K562 (cell line): ENCODE results near the gene CHD3. TPM values are rescaled to one million over a fixed set of nuclear protein-coding genes. Genes with fewer than 3 reads are reported as not detected.

Source experiments
- ATF1 ChIP-seq, 2 experiments: fragments of 450-650 bp in 1 of 2; IDR thresholded peaks; 2 replicates each; pipeline ENCODE4 v1.6.1; 2016; ENCODE audit warnings: missing compliant biosample characterization in 1 of 2, missing genetic modification characterization in 1 of 2
- ATF7 ChIP-seq: fragments of 450-650 bp; IDR thresholded peaks from 2 replicates; pipeline ENCODE4 v1.7.1; 2014; ENCODE audit warnings: mild to moderate bottlenecking, moderate library complexity
- KDM1A ChIP-seq, 2 experiments: fragments of 450-650 bp; IDR thresholded peaks; 2 replicates each; pipeline ENCODE4 v1.6.1; 2016; ENCODE audit warnings: mild to moderate bottlenecking in 2 of 2
- NRF1 ChIP-seq, 2 experiments: fragments of 450-650 bp; IDR thresholded peaks in 1 of 2; conservative IDR thresholded peaks in 1 of 2; 2 replicates each; pipeline ENCODE4 v1.6.1; 2014; ENCODE audit warnings: mild to moderate bottlenecking in 2 of 2
- RBM15 ChIP-seq: fragments of 200-400 bp; formaldehyde crosslinking; IDR thresholded peaks from 2 replicates; pipeline ENCODE4 v1.6.1; 2018; ENCODE audit warnings: mild to moderate bottlenecking, low read length, moderate library complexity; ENCODE audit not compliant: insufficient read depth
- RREB1 ChIP-seq: fragments of 250-450 bp; sonication (Bioruptor Pico); IDR thresholded peaks from 2 replicates; pipeline ENCODE4 v1.4.0; 2020
- SAP30 ChIP-seq: fragments of 200-600 bp; sonication (generic); IDR thresholded peaks from 2 replicates; pipeline ENCODE4 v1.6.1; 2012; ENCODE audit warnings: borderline replicate concordance, low read depth, mild to moderate bottlenecking, moderate library complexity, low read length, control low read depth, inconsistent platforms; ENCODE audit not compliant: insufficient read depth, poor library complexity, severe bottlenecking
- TBL1XR1 ChIP-seq, 2 experiments: IDR thresholded peaks; 2 replicates each; pipeline ENCODE4 v1.6.1; 2012; ENCODE audit warnings: improper control_type of control experiment in 2 of 2, low read length in 2 of 2, mild to moderate bottlenecking in 1 of 2
- TEAD4 ChIP-seq, 2 experiments: sonication (generic) in 1 of 2; formaldehyde crosslinking in 1 of 2; IDR thresholded peaks; 2 replicates each; pipeline versions ENCODE4 v1.6.1 to v1.8.0; 2012 to 2022; ENCODE audit warnings: borderline replicate concordance in 1 of 2, inconsistent platforms in 1 of 2, low read length in 1 of 2, mild to moderate bottlenecking in 1 of 2, missing genetic modification reagents in 1 of 2
- USF1 ChIP-seq: sonication (generic); formaldehyde crosslinking; IDR thresholded peaks from 2 replicates; pipeline ENCODE4 v1.9.0; 2022; ENCODE audit warnings: mild to moderate bottlenecking, missing genetic modification reagents
- VEZF1 ChIP-seq: fragments of 200-800 bp; sonication (Bioruptor generic); IDR thresholded peaks from 2 replicates; pipeline ENCODE4 v1.6.1; 2017; ENCODE audit warnings: missing genetic modification characterization, missing compliant biosample characterization
- ZBTB9 ChIP-seq: fragments of 450-650 bp; formaldehyde crosslinking; IDR thresholded peaks from 2 replicates; pipeline ENCODE4 v1.4.0; 2020; ENCODE audit warnings: mild to moderate bottlenecking, moderate library complexity
- ZNF408 ChIP-seq: fragments of 250-450 bp; sonication (Bioruptor Pico); IDR thresholded peaks from 2 replicates; pipeline ENCODE4 v1.4.0; 2020; ENCODE audit warnings: low read depth, mild to moderate bottlenecking, moderate library complexity
- ZNF639 ChIP-seq, 2 experiments: fragments of 200-800 bp in 1 of 2; sonication (Bioruptor generic) in 1 of 2; sonication (generic) in 1 of 2; formaldehyde crosslinking in 1 of 2; IDR thresholded peaks in 1 of 2; conservative IDR thresholded peaks in 1 of 2; 2 replicates each; pipeline versions ENCODE4 v1.5.0 to v1.6.1; 2016 to 2020; ENCODE audit warnings: missing compliant biosample characterization in 1 of 2, missing genetic modification characterization in 1 of 2, missing genetic modification reagents in 1 of 2
- polyA plus RNA-seq, 8 experiments: library from polyadenylated mRNA; depleted of rRNA in 4 of 8; stranded (reverse) in 5 of 8; unstranded in 3 of 8; fragments of >200 nt; fragmentation: Nextera tagmentation in 2 of 8; fragmentation: Illumina TruSeq in 1 of 8; extraction: Ambion mirVana in 2 of 8; extraction: Trizol in 1 of 8; gene quantifications; 2 replicates each; pipeline versions ENCODE4 v1.2.1 to v1.2.3, GENCODE V29; 2011 to 2014; ENCODE audit warnings: inconsistent platforms in 1 of 8, missing spikeins in 1 of 8
- total RNA-seq, 7 experiments: library from RNA; depleted of rRNA in 6 of 7; stranded (reverse); fragments of >200 nt in 6 of 7; fragmentation: Illumina TruSeq in 2 of 7; extraction: Trizol in 2 of 7; gene quantifications; 2 replicates each; pipeline versions ENCODE4 v1.2.1 to v1.2.3, GENCODE V29; 2011 to 2021; ENCODE audit warnings: low replicate concordance in 1 of 7

CHD3 gene
- total and polyA plus RNA-seq, 9 of the 15 experiments (the other 6 are each of a cell fraction or from before 2014, with no cell fraction given), result 0.39 to 38.2 (median 21.2) TPM

- TF ChIP-seq TBL1XR1 (IDR thresholded peaks at IDR 0.05; ENCODE audit: low read length in 2 of 2), result 0 out of 4 replicates have a peak, but pooled peaks of 1 of the 2 experiments have one; percentile 3
- TF ChIP-seq USF1 (CRISPR knock-in tag), result peak; percentile 77
- peak; percentile 9 for TF ChIP-seq SAP30
- TF ChIP-seq NRF1 (conservative IDR thresholded peaks at IDR 0.05 in 1 of 2, IDR thresholded peaks at IDR 0.05 in 1 of 2), result peak; percentile 62 to 71
- TF ChIP-seq ZNF639 (CRISPR knock-in tag; conservative IDR thresholded peaks at IDR 0.05 in 1 of 2, IDR thresholded peaks at IDR 0.05 in 1 of 2), result 0 out of 4 replicates have a peak, but pooled peaks of 1 of the 2 experiments have one; percentile 18
- TF ChIP-seq KDM1A (IDR thresholded peaks at IDR 0.05), result peak in 1 of 2 experiments; percentile 78; a peak in 1 of 4 replicates
- no peak for TF ChIP-seq ZBTB9
- TF ChIP-seq RBM15, result no peak
- TF ChIP-seq RREB1, result no peak
- TF ChIP-seq ZNF408 (CRISPR knock-in tag), result no peak
- TF ChIP-seq TEAD4 (IDR thresholded peaks at IDR 0.05; ENCODE audit: low read length), result no peak
- TF ChIP-seq TEAD4 (CRISPR knock-in tag; IDR thresholded peaks at IDR 0.05; ENCODE audit: borderline replicate concordance), result no peak
- no peak for TF ChIP-seq ATF1 (CRISPR knock-in tag; IDR thresholded peaks at IDR 0.05)
- TF ChIP-seq ATF1 (tag; IDR thresholded peaks at IDR 0.05), result peak; percentile 27; the same call in 1 of the 2 replicates
- peak; percentile 76 for TF ChIP-seq VEZF1 (CRISPR knock-in tag)
- peak; percentile 51; the same call in 1 of the 2 replicates for TF ChIP-seq ATF7
These were observed 46.6 kb upstream of the CHD3 start (continued) for GRCh38 chr17:7841915-7842379.
